Fibroblast of skin of left quadriceps (primary cell): ENCODE measurements around the gene LCAT.
"Not testable (repeated sequence)": the region's sequence is repeated elsewhere in the genome, so short reads cannot be mapped to it uniquely, and the experiment has no call there.

Experiments used
- DNase-seq, 2 experiments: peaks; one replicate each; pipeline ENCODE4 v3.0.0-alpha.2; 2013; ENCODE audit warnings: low read depth in 2 of 2

The LCAT gene

DNA sequence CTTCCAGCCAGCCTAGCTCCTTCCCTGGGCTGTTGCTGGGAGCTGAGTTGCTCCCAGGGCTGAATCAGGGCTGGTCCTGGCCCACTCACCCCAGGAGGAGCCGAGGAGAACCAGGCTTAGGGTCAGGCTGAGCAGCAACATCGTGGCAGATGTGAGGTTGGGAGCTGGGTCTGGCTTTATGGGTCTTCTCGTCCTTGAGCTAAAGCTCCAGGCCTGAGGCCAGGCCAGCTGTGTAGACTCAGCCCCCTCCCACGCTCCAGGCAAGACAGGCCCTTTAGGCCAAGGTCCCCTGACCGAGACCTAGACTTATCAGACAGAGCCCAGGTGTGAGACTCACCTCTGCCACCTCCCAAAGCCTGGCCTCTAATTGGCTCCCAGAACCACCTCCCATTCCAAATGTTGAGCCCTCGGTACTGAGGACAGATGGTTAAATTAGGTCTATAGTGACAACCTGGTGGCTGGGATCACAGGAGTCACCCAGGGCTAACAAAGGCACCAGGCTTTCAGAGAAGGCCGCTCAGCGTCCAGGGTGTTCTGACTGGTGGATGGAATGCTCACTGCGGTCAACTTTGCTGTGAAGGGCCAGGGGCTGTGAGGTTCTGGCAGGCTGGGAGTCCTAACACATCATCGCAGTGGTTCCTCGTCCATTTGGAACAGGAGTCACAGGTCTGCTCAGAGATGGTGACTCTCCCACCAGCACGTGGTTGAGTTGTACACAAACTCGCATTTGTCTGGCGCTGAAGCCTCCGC lies 12.0 kb downstream of the LCAT start, which contains the start of gene CTRL:
TSS of gene CTRL (minus strand) at position 151 of the 750 bp plus-strand sequence. CDS start at position 141, 10 bp downstream.
- DNase-seq, result no peak

DNA sequence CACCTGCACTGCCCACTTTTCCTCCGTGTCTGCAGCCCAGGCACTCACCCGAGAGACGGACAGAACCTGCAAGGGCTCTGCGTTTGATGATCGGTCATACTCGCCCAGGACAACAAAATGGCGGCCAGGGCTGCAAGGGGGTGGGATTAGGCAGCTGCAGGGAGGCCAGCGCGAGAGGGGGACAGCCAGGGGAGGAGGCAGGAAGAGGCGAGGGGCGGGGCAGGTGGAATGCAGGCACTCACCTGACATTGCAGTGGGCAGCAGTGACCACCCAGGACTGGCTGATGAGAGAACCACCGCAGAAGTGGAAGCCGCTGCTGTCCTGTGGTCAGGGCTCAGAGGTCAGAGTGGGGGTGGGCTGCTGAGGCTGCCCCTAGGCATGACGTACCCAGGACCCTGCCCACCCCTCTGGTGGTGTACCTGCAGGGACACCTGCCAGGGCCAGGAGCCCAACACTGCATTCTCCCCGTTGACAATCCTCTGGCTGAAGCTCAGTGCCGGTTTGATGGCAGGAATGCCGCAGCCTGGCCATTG lies 13.2 kb downstream of the LCAT start:
- DNase-seq, result no peak

DNA sequence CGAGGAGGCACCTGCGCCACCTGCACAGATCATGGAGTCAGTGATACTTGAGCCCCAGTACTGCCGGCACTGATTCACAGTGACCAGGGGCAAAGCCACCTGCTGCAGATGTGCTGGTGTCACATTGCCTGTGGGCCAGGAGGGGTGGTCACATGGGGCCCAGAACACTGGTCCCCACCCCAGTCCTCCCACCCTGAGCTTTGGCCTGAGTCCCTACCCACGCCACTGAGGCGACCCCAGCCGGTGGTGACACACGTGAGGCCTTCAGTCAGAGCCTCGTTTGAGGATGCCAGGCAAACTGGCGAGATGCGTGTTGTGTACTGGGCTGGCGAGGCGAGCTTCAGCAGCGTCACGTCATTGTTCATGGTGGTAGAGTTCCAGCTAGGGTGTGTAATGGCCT lies 13.7 kb downstream of the LCAT start:
- DNase-seq, result no peak

DNA sequence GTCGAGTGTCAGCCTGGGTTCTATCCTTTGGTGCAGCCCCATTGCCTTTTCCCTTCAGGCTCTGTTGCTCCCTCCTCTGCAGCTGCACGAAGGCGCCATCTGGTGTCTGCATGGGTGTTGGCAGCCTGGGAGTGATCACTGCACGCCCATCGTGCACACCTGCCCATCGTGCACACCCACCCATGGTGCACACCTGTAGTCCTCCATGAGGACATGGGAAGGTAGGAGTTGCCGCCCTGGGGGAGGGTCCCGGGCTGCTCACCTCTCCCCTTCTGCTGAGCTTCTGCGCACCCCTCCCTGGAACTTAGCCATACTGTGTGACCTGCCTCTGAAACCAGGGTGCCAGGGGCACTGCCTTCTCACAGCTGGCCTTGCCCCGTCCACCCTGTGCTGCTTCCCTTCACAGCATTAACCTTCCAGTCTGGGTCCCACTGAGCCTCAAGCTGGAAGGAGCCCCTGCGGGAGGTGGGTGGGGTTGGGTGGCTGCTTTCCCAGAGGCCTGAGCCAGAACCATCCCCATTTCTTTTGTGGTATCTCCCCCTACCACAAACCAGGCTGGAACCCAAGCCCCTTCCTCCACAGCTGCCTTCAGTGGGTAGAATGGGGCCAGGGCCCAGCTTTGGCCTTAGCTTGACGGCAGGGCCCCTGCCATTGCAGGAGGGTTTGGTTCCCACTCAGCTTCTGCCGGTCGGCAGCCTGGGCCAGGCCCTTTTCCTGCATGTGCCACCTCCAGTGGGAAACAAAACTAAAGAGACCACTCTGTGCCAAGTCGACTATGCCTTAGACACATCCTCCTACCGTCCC lies 15.2 kb downstream of the LCAT start:
- no peak for DNase-seq

DNA sequence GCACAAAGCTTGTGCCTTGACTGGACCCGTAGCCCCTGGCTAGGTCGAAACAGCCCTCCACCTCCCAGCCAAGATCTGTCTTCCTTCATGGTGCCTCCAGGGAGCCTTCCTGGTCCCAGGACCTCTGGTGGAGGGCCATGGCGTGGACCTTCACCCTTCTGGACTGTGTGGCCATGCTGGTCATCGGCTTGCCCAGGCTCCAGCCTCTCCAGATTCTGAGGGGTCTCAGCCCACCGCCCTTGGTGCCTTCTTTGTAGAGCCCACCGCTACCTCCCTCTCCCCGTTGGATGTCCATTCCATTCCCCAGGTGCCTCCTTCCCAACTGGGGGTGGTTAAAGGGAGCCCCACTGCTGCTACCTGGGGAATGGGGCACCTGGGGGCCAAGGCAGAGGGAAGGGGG lies 15.8 kb downstream of the LCAT start:
- DNase-seq, result no peak

DNA sequence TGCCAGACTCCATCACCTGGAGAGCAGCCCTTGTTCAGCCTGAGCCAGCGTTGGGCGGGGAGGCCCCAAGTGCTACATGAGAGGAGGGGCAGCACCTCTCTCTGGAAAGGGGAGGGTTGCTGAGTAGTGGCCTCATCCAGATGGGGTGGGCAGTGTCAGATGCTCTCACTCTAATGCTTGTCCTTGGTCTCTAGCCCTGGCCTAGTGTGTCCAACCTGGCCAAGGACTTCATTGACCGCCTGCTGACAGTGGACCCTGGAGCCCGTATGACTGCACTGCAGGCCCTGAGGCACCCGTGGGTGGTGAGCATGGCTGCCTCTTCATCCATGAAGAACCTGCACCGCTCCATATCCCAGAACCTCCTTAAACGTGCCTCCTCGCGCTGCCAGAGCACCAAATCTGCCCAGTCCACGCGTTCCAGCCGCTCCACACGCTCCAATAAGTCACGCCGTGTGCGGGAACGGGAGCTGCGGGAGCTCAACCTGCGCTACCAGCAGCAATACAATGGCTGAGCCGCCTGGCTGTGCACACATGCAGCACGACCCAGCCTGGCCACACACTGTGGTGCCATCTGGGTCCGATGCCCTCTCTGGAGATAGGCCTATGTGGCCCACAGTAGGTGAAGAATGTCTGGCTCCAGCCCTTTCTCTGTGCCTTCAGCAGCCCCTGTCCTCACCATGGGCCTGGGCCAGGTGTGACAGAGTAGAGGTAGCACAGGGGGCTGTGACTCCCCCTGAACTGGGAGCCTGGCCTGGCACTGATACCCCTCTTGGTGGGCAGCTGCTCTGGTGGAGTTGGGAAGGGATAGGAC lies 16.6 kb downstream of the LCAT start:
- DNase-seq, result no peak

DNA sequence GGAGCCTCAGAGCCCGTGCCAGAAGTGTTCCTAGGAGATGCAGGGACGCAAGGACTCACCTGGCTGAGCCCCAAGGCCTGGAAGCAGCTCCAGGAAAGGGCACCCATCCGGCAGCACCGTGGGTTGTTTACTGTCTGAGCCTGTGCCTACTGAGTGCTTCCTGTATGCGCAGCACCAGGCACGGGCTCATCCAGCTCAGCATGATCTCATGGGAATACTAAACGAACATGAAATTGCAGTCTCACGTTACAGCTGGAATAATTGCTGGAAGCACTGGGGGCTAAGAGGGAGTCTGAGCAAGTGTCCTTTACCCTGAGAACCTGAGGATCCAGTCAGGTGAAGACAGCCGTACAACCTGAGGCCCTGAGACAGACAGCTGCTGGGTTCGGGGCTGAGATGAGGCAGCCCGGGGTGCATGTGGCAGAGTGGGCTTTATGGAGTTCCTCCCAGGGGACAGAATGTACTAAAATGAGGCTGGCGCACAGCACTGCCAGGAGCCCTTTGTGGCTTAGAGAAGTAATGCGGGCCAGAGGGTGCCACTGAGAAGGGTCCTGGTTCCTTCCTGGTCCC lies 17.7 kb downstream of the LCAT start:
- no peak for DNase-seq

DNA sequence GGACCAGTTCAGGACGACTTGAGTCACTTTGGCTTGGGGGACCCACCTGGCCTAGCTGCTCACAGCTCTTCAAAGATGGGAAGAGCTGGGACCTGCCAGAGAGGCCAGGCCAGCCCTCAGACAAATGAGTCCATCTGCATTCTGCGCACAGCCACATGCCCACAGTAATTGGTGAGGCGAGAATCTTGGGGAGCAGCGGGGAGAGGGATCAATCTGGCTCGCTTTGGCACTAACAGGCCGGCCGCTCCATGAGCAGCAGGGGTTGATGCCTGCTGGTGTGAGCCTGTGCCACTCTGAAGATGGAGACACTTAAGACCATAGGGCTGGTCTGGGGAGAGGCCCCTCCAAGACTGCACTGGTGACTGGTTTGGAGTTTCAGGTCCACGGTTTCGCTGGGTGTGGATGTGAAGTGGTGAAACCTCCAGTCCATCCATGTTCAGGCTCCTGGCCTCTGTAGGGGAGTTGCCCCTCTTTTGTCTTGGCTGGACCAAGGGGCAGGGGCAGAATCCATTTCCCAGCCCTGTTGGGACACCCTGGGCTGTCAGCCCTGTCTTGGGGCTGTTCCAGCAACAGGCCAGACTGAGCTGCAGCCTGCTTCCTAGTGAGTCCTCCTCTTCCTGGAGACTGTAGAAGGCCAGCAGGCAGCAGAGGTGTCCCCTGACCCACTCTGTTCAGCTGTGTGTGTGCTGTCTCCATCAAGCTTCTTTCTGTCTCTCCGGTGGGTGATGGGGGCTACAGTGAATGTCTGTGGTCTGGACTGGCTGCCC lies 19.6 kb downstream of the LCAT start:
- DNase-seq, result no peak

DNA sequence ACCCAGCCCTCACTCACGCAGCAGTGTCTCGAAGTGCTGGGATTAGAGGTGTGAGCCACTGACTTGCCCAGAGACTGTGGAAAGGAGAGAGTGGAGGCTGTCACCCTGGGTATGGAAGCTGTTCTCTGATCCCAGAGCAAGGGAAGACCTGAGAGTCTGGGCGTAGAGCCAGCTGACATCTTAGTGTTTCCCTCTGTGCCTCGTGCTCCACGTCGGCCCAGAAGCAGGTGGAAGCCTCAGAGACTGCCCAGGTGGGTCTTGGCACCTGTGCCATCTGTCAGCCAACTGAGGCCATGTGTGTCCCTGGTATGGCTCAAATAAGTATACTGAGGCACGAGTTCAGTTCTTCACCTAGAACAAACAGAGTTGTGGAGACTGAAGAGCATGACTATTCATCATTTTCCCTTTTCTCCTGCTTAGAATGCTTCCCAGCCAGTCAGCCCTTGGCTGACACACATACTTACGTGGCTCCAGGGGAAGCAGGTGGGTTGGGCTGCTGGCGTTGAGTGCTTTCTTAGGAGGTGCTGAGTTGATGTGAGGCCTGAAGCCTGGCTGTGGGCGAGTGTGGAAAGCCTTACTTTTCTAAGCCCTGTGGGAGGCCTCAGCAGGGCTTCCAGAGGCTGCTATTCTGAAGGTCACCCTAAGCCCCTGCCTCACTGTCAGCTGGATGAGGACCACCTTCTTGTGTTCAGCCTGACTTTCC lies 20.4 kb downstream of the LCAT start:
- DNase-seq, result no peak

DNA sequence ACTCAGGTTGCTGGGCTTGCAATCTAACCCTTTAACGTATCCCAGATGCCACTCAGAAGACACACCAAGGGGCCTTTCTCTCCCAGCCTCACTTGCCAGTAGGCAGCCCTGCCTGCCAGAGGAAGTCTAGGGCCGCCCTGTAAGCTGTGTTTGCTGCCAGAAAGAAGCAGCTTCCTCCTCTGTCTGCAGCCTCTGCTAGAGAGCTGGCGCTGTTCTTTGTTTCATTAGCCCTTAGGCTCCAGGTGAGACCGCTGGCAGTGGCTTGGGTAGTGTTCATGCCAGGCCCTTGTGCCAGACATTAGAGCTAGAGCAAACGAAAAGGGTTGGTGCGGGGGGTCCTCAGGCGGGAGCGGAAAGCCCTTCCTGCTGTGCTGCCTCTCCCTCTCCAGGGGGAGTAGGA lies 21.2 kb downstream of the LCAT start:
- DNase-seq, result no peak

DNA sequence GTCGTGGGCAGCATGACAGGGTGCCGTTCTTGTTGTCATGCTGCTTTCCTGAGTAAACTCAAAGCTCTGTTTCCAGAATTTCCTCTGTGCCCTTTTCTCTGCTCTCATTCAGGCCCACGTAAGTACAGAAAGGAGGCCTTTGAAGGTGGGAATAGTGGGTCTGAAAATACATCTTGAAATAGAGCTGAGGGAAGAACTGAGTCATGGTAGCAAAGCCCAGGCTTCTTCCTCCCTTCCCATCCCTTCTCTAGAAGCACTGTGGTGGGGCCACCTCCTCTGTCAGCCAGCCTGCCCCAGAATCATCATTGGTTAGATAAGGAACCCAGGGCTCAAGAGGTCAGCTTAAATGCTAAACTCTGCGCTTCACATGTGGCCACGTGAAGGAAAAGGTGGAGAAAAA lies 21.7 kb downstream of the LCAT start:
- no peak for DNase-seq

DNA sequence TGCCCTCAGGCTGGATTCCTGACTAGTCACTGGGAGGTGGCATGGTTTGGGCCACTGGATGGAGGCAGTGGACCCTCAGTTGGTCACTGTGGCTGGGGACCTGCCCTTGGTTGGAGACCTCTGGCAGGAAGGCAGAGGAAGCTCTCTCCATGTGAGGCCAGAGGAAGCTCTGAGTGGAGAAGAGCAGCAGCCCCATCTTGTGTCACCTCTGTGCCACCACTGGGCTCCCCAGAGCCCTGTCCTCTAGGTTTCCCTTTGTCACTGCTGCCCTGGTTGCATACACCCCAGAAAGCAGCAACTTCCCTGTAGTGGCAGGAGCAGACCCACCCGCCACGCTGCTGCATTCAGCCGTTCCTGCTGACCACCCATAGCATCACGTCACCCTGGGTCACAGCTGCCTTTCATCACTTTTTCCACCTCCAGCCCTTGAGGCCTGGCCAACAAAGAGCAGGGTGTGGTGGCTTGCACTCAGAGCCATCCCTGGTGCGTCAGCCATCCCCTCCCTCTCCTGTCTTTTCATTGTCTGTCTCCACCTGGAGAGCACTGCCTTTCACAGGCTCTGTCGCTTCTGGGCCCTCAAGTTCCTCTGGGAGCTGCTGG lies 24.2 kb downstream of the LCAT start:
- DNase-seq, result no peak

DNA sequence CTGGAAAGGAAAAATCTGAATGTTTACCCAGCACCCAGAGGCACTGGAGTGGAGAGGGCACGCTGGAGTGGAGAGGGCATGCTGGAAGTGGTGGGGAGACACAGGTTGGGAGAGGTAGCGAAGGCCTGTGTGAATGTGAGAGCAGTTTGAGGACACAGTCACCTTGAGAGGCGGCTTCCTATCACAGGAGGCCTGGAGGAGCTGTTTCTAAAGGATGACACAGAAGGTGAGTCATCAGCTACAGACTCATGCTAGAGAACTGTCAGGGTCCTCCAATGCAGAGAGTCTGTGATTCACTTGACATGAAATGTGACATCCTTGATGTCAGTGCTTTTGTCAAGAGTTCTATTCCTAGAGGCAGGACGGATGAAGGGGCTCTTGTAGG lies 26.1 kb downstream of the LCAT start:
- DNase-seq, result peak in 1 of 2 experiments; percentile 36

DNA sequence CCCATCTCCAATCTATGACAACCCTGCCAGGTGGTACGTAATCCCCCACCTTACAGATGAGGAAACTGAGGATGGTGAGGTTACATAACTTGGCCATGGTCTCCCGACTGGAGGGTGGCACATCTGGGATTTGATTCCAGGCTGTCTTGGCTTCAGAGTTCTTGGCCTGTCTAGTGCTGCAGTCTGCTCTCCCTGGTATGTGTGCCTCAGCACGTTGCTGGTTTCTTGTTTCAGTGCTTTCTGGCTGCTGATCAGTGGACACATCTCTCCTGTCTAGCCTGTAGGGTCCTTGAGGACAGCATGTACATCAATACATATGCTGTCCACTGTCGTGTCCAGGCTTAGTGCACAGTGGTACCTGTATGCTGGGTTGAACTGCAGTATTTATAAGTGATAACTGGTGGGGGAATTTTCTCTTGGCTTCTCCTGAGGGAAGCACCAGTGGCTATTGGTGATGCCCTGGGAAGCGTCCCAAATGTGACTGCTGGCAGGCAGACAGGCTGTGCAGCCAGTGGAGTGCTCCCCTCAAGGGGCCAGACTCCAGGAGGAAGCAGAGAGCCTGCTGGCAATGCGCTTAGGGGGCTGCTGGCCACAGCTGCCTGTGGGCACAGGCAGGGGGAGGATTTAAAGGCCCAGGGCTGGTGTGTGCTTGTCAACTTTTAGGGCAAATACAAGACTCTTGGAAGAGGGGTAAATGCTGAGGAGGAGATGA lies 26.6 kb downstream of the LCAT start:
- no peak for DNase-seq

DNA sequence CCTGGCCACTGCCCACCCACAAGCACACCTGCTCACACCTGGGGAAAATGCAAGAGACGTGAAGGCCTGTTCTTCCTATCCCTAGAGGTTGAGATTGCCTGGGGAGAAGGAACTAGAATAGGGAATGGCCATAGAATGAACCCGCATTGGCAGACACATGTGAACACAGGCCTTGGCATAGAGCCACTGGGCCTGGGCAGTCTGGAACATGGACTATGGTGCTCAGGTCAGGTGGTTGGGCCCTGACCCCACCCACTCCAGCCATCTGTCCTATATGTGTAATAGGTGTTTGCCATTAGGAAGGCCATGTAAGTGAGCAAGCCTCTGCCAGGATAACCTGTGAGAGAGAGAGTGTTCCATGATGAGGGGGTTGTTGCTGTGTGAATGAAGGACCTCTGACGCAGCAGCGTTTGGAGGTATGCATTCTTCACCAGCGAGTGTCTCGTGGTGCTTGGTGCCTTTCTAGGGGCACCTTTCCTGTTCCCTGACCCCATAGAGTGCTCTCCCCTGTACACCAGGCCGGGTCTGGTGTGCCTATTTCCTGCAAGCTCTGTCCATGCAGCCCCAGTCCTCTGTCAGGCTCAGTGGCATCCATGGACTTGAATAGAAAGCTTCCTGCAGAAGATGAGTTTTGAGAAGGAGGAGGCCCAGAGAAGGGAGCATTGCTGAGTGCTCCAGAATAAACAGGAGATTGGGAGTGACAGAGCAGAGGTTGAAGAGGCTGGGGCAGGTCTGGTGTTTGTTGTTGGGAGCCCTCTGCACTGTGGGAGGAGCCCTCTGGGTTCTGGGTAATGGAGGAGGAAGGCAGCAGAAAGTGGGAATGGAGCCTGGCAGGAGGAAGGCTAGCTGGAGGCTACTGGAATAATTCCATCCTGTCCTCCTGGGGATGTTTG lies 27.8 kb downstream of the LCAT start:
- no peak for DNase-seq

DNA sequence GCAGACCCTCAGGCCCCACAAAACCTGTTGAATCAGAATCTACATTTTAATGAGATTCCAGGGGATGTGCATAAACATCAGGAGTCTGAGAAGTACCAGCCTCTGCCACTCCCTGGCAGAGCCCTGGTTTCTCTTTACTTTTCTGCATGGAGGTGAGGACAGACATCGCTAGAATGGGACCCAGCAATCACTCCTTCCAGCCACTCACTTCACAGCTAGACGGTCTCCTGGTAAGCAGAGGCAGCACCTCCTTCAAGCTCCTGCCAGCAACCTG lies 28.5 kb downstream of the LCAT start:
- DNase-seq, result not testable (repeated sequence)

DNA sequence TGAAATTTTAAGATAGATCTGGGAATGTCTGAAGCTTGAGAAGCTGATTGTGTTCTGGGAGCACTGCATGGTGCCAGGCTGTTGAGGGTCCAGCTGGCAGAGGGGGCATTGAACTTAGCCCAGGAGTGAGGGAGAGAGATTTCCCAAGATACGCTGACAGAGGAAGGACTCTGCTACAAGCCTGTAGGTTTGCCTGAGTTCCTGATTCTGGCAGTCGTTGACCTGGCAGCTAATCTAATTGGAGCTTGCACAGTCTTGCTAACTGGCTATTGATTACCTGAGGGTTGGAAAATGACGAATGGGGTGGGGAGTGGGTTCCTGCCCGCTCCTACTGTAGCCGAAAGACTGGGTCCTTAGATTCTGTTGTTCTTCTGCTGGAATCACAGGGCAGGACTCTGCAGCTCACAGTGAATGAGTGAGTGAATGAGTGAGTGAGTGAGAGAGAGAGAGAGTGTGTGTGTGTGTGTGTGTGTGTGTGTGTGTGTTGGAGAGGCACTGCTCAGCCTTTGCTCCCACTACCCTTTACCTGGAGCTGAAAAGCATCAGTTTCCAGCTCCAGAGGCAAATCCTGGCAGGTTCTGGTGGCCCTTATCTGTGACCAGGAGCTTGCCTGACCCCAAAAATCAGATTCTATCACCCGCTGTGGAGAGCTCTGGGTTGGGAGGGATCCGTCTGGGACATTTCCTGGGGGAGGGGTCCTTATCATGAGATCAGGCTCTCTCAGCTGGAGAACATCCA lies 29.0 kb downstream of the LCAT start:
- no peak for DNase-seq

DNA sequence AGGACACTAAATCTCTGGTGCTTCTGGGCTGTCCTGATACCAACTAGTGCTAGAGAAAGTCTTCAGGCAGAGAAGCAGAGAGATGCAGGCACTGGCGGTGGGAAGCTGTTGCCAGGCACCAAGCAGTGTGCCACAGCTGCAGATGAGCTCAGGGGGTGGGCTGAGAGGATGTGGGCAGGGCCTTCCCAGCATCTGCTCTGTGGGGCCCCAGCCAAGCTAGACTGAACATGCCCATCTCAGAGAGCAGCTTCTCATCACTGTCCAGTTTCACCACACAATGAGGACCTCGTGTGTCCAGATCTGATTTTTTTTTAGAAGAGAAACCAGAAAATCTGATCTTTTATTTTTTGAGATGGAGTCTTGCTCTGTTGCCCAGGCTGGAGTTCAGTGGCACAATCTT lies 33.8 kb downstream of the LCAT start:
- no peak for DNase-seq
